Stimulated activated CD8-positive, alpha-beta memory T cell treated with anti-CD3 and anti-CD28 coated beads, Interleukin-2, amount 100 ng/mL, for 48 hours (primary cell): ENCODE data around the gene ZCWPW1.
"Not testable (repeated sequence)": the region's sequence is repeated elsewhere in the genome, so short reads cannot be mapped to it uniquely, and the experiment has no call there.

Experiments
- DNase-seq, 2 donors: peaks; one replicate each; pipeline ENCODE4 v3.0.0-alpha.2; 2020; ENCODE audit warnings: low read depth in 2 of 2

Gene ZCWPW1

DNA sequence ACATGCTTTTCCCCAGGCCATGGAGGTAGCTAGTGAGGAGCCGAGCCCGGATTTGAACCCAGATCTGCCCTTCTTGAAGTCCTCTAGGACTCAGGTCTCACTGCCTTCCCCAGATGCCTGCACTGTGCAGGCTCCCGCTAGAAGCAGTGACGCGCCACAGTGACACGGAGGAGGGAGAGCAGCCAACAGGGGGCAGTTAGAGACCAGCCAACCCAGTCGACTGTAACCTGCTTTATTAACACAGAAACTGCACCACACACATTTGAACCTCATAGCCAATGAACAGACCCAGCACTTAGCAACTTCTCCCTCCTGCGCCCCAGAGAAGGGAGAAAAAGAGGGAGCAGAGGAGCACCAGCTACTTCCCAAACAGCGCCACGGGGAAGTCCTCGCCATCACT lies 27.8 kb downstream of the ZCWPW1 start:
- DNase-seq = no peak

DNA sequence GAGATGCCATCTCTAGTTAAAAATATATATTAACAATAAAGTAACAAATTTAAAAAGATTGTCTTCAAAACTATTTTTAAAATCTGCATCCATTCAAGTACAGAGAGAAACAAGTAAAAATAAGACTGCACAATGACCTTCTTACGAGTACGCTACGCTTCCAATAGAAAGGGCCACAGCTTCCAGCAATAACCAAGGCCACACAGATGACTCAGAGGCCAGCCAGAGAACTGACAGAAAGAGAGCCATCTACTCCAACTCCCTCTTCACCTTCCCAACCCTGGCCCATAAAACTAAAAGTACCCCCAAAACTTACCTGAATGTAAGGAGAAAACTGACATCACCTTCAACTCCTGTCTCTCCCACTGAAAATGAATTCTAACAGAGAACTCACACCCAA lies 28.5 kb downstream of the ZCWPW1 start:
- DNase-seq = no peak

DNA sequence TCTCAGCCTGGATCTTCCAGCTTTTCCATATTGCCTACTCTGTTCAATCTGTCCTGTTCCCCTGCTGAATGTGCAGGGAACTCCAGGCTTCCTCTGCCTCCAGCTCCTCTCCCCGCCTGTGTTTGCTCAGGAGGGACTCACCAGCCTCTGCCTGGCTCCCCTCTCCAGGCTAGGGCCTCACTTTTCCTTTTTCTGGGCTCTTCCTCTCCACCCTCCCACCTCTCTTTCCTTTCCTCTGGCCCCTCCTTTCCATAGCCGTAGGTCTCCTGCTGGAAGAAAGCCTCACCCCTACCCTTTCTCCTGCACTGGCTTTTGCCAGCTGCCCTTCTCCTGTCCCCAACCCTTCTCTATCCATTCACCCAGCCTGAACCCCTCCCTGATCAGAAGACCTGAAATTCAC lies 30.3 kb downstream of the ZCWPW1 start:
- no peak for DNase-seq

DNA sequence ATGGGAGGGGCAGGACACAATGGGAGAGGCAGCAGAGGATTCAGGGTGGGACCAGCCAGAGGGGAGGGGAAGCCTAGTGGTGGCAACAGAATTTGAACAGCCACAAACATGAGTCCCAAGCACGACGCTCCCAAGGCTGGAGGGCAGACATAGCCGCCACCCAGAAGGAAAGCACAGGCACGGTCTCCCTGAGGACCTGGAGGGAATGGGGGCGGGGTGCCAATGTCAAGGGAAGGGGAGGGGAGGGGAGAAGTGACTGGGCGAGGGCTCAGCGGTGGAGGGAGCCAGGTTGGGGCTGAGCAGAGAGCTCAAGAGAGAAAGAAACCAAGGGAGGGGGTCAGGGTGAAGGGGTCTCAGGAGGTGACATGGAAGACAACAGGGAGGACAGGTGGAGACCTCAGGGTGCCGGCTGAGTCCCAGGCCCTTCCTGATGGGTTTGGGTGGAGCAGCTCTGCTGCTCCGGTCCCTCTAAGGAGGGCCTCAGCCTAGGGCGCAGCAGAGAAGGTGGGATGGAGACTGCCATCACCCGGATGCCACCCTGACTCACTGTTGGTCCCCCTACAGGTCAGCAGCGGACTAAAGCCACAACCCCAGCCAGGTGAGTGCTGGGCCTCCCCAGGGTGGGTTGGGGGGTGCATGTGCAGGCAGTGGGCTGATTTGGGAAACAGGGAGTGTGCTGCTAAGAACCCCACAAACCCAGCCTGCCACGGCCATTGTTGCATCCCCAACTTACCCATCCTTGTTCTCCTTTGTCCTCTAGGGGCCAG lies 31.0 kb downstream of the ZCWPW1 start:
- DNase-seq = no peak

DNA sequence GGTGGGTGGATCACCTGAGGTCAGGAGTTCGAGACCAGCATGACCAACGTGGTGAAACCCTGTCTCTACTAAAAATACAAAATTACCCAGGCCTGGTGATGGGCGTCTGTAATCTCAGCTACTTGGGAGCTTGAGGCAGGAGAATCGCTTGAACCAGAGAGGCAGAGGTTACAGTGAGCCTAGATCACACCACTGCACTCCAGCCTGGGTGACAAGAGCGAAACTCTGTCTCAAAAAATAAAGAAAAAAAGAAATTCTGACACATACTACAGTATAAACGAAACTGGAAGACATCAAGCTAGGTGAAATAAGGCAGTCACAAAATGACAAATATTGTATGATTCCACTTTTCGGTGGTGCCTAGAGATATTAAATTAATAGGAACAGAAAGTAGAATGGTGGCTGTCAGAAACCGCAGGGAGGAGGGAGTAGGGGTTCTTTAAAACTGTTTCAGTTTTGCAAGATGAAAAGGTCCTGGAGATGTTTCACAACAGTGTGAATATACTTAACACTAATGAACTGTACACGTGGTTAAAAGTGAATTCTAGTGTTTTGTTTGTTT lies 32.0 kb downstream of the ZCWPW1 start:
- DNase-seq = no peak

DNA sequence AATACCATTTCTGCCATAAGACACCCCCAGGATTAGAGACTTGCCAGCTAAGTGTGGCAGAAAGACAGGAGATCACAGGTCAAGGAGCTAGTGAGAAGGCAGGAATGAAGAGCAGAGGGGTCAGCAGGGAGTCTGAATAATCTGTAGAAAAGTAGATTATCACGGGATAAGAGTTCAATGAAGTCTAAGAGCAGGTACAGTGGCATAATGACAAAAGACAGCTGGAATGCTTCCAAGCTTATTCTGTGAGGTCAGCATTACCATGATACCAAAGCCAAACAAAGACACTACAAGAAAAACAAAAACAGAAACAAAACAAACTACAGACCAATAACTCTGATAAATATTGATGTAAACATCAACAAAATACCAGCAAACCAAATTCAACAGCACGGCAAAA lies 34.4 kb downstream of the ZCWPW1 start:
- no peak for DNase-seq

DNA sequence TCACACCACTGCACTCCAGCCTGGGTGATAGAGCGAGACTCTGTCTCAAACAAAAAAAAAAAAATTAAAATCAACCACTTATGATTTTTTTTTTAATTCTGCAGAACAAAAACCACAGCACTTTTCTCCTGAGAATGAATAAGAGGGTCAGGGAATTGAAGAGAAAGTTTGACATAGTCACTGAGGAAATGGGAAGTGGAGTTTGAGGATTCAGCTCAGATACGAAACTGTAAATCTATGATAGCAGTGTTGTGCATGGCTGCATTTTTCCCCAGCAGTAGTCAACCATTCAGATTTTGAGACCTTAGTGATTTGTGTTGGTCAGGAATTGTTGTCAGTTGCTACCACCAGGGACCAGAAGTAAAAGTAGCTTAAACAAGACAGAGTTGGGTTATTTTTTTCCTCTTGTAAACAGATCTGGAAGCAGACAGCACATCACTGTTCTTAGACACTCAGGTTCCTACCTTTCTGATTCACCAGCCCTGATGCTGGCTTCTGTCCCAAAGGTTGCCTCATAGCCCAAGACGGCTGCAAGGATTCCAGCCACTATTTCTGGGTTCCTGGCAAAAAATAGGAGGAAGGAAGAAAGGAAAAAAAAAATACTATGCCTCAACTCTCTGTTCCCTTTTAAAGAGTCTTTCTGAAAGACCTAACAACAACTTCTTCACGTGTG lies 35.1 kb downstream of the ZCWPW1 start:
- DNase-seq = no peak

DNA sequence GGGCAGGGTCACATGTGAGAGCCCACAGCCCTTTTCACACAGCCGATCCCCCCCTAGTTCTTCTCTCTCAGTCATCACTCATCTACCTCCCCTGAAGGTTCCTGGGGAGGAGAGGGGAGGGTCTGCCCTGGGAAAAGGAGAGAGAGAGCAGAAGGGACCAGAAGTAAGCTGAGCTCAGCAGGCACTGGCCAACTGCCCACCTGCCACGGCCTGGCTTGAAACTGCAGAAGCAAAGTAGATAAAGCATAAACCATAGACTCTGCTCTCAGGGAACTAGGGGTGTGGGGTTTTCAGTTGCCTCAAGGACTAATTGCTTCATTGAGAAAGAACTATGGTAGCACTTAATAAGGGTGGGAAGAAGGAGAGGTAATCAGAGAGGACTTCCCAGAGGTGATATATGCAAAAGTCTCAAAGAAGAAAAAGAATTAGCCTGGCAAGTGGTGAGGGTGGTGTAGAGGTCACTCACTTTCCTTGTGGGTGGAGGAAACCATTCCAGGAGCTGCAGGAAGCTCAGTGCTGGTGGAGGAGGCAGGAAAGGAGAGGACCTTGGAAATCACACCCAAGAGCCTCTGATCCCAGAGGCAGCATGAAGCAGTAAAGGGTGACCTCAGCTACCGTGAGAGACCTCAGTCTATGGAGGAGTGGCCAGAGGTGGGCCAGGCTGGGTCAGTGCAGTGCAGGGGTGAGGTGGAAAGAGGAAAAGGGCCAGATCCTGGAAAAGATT lies 38.1 kb downstream of the ZCWPW1 start:
- no peak for DNase-seq

DNA sequence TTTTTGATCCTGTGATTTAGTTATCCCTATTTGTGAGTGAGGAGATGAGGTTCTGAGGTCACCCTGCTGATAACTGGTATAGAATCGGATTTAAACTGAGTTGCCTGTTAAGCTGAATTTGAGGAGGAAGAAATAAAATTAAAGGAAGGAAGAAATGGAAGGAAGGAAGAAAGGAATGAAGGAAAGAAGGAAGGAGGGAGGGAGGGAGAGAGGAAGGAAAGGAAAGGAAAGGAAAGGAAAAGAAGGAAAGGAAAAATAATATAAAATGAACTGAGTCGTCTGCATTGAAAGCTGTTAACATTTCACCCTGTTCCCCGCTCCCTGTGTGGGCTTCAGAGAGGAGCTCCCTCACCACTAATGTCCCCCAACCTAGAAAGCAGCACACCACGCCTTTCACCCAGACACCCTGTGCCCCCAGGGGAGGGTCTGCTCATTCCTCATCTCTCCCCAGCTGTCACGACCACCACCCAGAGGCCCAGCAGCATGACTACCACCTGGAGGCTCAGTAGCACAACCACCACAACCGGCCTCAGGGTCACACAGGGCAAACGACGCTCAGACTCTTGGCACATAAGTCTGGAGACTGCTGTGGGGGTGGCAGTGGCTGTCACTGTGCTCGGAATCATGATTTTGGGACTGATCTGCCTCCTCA lies 38.9 kb downstream of the ZCWPW1 start:
- no peak for DNase-seq

DNA sequence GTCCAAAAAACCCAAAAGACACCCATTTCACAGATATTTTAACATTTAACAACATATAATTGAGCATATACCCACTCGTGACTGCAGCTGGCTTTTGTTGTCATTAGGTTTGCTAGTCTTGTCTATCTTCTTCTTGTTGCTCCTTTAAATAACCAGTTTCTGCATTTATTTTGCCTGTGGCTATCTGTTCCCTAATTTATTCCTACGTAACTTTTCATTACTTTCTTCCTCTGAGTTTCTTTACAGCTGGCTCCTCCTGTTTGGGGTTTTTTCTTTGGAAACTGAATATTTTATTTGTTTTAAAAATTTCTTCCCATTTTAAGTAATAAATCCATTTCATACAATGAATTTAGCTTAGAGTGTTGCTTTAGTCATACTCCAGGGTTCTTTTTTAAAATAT lies 40.8 kb downstream of the ZCWPW1 start:
- DNase-seq = no peak

DNA sequence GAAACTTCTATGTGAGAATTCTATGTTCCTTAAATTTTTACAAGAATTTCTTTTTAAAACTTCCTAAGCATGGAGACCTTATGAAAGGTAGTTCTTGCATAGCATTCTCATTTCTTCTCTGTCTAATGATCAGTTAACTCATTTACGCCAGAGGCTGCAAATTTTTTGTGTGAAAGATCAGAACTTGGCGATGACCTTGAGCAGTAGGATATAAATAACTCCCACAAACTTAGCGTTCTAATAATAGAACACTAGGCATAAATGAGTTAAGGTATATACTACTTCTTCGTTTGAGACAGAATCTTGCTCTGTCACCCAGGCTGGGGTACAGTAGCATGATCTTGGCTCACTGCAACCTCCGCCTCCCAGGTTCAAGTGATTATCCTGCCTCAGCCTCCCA lies 41.6 kb downstream of the ZCWPW1 start:
- DNase-seq = no peak

DNA sequence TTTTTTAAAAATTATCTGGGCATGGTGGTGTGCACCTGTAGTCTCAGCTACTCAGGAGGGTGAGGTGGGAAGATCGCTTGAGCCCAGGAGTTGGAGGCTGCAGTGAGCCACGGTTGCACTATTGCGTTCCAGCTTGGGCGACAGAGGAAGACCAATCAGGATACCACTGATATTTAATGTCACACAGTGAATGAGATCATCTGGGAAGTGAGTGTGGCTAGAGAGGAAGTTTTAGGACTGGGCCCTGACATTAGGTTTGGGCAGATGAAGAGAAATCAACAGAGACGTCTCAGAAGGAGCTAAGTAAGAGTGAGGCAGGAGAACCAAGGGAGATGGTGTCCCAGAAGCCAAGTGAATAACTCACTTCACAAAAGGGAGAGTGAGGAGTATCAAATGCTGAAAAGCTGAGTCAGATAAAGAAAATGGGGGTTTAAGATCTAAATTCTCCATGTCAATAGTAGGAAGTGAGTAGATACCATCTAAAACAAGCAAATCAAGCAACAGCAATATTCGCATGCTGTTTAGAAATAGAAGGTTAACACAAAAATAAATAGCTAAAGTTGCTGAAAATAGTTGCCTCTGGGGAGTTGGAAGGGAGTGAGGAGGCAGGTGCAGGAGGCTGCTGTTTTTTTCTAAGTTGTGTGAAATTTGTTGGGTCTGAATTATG lies 43.7 kb downstream of the ZCWPW1 start:
- no peak for DNase-seq

DNA sequence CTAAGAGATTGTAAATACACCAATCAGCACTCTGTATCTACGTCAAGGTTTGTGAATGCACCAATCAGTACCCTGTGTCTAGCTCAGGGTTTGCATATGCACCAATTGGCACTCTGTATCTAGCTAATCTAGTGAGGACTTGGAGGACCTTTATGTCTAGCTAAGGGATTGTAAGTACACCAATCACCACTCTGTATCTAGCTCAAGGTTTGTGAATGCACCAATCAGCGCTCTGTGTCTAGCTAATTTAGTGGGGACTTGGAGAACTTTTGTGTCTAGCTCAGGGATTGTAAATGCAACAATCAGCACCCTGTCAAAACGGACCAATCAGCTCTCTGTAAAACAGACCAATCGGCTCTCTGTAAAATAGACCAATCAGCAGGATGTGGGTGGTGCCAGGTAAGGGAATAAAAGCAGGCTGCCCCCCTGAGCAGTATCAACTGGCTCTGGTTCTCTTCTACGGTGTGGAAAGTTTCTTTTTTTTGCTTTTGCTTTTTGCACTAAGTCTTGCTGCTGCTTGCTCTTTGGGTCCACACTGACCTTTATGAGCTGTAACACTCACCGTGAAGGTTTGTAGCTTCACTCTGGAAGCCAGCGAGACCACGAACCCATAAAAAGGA lies 46.2 kb downstream of the ZCWPW1 start:
- not testable (repeated sequence) for DNase-seq

DNA sequence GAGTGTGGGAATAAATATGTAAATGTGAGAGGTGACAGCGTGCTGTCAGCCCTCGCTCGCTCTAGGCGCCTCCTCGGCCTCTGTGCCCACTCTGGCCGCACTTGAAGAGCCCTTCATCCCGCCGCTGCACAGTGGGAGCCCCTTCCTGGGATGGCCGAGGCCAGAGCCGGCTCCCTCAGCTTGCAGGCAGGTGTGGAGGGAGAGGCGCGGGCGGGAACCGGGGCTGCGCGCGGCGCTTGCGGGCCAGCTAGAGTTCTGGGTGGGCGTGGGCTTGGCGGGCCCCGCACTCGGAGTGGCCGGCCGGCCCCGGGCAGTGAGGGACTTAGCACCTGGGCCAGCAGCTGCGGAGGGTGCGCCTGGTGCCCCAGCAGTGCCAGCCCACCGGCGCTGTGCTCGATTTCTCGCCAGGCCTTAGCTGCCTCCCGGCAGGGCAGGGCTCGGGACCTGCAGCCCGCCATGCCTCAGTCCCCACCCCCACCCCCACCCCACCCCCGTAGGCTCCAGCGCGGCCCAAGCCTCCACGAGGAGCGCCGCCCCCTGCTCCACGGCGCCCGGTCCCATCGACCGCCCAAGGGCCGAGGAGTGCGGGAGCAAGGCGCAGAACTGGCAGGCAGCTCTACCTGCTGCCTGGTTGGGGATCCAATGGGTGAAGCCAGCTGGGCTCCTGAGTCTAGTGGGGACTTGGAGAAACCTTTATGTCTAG lies 46.8 kb downstream of the ZCWPW1 start:
- not testable (repeated sequence) for DNase-seq

DNA sequence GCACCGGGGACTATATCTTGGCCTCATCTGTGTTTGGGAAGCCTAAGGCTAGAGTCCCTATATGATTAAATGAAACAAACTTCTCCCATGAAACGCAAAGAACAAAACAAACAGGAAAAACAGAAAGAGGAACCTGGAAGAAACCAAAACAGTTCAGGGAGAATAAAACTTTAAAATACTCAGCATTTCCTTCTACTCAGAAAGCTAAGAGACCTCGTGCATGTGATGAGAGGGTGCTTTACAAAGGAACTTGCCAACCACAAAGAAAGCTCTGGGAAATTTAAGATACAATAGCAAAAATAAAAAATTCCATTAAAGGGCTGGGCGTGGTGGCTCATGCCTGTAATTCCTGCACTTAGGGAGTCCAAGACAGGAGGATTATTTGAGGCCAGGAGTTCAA lies 48.3 kb downstream of the ZCWPW1 start:
- DNase-seq = no peak

DNA sequence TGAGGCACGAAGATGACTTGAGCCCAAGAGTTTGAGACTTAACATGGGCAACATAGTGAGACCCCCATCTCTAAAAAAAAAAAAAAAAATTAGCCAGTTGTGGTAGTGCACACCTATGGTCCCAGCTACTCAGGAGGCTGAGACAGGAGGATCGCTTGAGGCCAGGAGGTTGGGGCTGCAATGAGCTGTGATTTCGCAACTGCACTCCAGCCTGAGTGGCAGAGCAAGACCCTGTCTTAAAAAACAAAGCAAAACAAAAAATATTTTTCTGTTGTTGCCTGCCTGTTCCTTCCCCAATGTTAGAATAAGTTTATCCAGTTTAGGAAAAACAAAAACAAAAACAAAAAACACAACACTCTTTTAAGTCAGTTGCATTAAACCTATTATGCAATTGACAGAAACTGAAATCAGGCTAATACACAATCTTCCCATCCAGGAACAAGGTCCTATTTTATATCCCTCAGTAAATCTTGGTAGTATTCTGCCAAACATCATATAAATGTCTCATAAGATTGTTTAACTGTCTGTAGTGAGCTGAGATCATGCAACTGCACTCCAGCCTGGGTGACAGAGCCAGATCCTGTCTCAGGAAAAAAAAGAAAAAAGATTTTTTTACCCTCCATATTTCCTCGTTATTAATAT lies 50.3 kb downstream of the ZCWPW1 start:
- DNase-seq = no peak

DNA sequence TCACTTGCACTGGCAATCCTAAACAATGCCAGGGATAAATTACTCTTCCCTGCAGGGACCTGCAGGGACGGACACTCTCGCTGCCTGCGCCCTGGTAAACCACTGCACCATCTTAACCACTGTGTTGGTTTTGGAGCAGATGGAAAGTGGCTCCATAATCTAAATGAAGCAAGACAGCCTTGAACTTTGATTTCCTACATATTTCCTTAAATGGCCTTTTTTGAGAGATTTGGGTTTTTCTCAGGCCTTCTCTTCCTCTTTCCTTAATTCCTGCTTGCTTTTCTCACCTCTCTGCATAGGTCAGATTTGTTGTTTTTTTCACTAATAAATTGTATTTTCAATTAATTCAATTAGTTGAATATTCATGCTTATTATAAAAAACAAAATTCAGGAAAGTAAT lies 52.4 kb downstream of the ZCWPW1 start:
- no peak for DNase-seq

DNA sequence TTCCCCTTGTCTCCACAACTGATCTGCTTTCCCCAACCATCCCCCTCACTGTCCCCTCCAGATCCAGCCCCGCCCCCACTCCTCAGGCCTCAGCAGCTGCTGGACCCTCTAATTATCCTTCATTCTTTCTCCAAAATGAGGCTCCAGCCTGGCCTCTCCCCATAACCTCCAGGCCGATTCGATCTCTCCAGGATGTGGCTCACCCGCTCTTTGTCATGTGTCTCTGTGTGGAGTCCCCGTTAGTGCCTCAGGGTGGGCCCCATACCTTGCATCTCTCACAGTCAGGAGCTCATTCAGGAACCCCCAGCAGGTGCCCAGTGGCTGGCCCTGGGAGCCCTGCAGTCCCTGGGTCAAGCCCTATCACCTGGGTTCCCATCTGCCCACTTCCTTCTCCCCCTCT lies 53.9 kb downstream of the ZCWPW1 start:
- DNase-seq = no peak

DNA sequence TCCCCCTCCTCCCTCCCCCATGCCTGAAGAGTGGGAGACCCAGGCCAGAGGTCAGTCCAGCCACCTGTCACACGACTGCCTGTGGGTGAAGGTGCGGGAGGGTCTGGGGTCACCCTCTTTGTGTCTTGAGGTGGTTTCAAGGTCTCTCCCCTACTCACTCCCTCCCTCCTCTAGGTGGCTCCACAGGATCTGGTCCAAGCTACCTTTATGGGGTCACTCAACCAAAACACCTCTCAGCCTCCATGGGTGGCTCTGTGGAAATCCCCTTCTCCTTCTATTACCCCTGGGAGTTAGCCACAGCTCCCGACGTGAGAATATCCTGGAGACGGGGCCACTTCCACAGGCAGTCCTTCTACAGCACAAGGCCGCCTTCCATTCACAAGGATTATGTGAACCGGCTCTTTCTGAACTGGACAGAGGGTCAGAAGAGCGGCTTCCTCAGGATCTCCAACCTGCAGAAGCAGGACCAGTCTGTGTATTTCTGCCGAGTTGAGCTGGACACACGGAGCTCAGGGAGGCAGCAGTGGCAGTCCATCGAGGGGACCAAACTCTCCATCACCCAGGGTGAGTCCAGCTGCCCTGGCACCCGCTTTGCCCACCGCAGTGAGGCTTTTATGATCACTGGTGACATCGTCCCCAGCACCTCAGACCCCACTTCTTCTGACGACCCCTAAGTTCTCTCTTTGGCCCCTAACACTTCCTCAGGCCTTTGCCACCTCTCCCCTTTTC lies 54.5 kb downstream of the ZCWPW1 start:
- DNase-seq = not testable (repeated sequence)
